Esophagus squamous epithelium (tissue), 4 donors: ENCODE data around the gene UBXN2A.

ENCODE experiments used
- CTCF ChIP-seq, 6 experiments: fragments of 450-650 bp in 4 of 6; fragments of 200-600 bp in 2 of 6; sonication (generic) in 2 of 6; IDR thresholded peaks; one replicate each; pipeline ENCODE4 v1.5.1; 2016 to 2019; ENCODE audit warnings: antibody characterized with exemption in 6 of 6, mild to moderate bottlenecking in 4 of 6, moderate library complexity in 4 of 6
- POLR2A ChIP-seq, 4 donors: fragments of 450-650 bp; IDR thresholded peaks; one replicate each; pipeline ENCODE4 v1.6.1; 2017; ENCODE audit warnings: antibody characterized with exemption in 4 of 4, mild to moderate bottlenecking in 4 of 4, moderate library complexity in 3 of 4

- no peak for TF ChIP-seq CTCF (IDR thresholded peaks at IDR 0.05)
- no peak for TF ChIP-seq POLR2A (IDR thresholded peaks at IDR 0.05)
Observed at GRCh38 chr2:23926290-23926749, 13.9 kb upstream of the UBXN2A start.
